Breast epithelium (tissue), 4 donors: ENCODE data around the gene NAGA. TPM values are rescaled to one million over a fixed set of nuclear protein-coding genes. Genes with fewer than 3 reads are reported as not detected.

Source experiments
- DNase-seq, 2 donors: peaks; one replicate each; pipeline ENCODE4 v3.0.0-alpha.2; 2019; ENCODE audit warnings: low spot score in 2 of 2
- H3K27ac ChIP-seq, 2 donors: fragments of 200-600 bp; sonication (generic) in 1 of 2; one replicate each; pipeline ENCODE4 v1.5.1; 2016 to 2019; ENCODE audit warnings: mild to moderate bottlenecking in 1 of 2
- H3K27me3 ChIP-seq, 2 donors: fragments of 200-600 bp; sonication (generic) in 1 of 2; one replicate each; pipeline versions ENCODE4 v1.5.1 to v1.6.0; 2017 to 2019; ENCODE audit warnings: control low read depth in 1 of 2, mild to moderate bottlenecking in 1 of 2
- H3K36me3 ChIP-seq: fragments of 200-600 bp; one replicate; pipeline ENCODE4 v1.5.1; 2019
- H3K4me1 ChIP-seq, 2 donors: fragments of 200-600 bp; sonication (generic); one replicate each; pipeline ENCODE4 v1.5.1; 2016 to 2019; ENCODE audit warnings: control low read depth in 1 of 2
- H3K4me3 ChIP-seq, 3 donors: fragments of 200-600 bp; sonication (generic); 1 replicate in 2 of 3; 2 replicates in 1 of 3; pipeline ENCODE4 v1.5.1; 2016 to 2019; ENCODE audit warnings: mild to moderate bottlenecking in 3 of 3, moderate library complexity in 2 of 3
- H3K9me3 ChIP-seq, 2 donors: fragments of 200-600 bp; sonication (generic) in 1 of 2; one replicate each; pipeline ENCODE4 v1.5.1; 2016 to 2019; ENCODE audit warnings: control low read depth in 1 of 2
- POLR2A ChIP-seq: fragments of 450-650 bp; IDR thresholded peaks from one replicate; pipeline ENCODE4 v1.6.1; 2016; ENCODE audit warnings: antibody characterized with exemption, mild to moderate bottlenecking, moderate library complexity
- POLR2AphosphoS5 ChIP-seq, 3 donors: sonication (generic); formaldehyde crosslinking; IDR thresholded peaks; one replicate each; pipeline ENCODE4 v1.6.1; 2017; ENCODE audit warnings: antibody characterized with exemption in 3 of 3
- intact Hi-C: fragments of 100-400 bp; cut with DNase I; formaldehyde crosslinking; loops from one replicate; pipeline ENCODE4 v1.15.1; 2023; ENCODE audit warnings: low total_unique reads
- total RNA-seq, 3 donors: library from RNA; depleted of rRNA; stranded (reverse); fragments of >200 nt; gene quantifications; one replicate each; pipeline ENCODE4 v1.1.0, GENCODE V29; 2016
- TF ChIP-seq, protein P1 (sequence below), 3 donors: fragments of 450-650 bp; IDR thresholded peaks; one replicate each; pipeline ENCODE4 v1.5.1; 2016 to 2017; ENCODE audit warnings: antibody characterized with exemption in 3 of 3, mild to moderate bottlenecking in 3 of 3, moderate library complexity in 3 of 3

The NAGA gene
- total RNA-seq, 3 donors from 2014 or later, result 22.9 to 38.9 (median 27.2) TPM

DNA sequence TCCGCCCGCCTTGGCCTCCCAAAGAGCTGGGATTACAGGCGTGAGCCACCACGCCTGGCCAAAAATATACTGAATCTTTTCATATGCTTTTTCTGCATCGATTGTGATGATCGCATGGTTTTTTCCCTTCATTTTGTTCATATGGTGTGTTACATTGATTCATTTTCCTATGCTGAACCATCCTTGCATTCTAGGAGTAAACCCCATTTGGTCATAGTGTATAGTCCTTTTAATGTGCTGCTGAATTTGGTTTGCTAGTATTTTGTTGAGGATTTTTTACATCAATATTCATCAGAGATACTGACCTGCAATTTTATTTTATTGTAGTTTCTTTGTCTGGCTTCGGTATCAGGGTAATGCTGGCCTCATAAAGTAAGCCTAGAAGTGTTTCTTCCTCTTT is 59.8 kb downstream of the NAGA start:
- Histone ChIP-seq H3K27ac (no peak overlapping the region), H3K27me3 (no peaks in the 10 kb centered on the region), H3K4me1 (no peaks in the 10 kb centered on the region), H3K9me3 (peaks cover 21 to 24% of the 10 kb centered on the region in 2 donors), H3K4me3 (no peak overlapping the region), H3K36me3 (no peaks in the 10 kb centered on the region)
- TF ChIP-seq POLR2AphosphoS5 (IDR thresholded peaks at IDR 0.05), result no peak
- TF ChIP-seq POLR2A, result no peak
- TF ChIP-seq, protein P1, sequence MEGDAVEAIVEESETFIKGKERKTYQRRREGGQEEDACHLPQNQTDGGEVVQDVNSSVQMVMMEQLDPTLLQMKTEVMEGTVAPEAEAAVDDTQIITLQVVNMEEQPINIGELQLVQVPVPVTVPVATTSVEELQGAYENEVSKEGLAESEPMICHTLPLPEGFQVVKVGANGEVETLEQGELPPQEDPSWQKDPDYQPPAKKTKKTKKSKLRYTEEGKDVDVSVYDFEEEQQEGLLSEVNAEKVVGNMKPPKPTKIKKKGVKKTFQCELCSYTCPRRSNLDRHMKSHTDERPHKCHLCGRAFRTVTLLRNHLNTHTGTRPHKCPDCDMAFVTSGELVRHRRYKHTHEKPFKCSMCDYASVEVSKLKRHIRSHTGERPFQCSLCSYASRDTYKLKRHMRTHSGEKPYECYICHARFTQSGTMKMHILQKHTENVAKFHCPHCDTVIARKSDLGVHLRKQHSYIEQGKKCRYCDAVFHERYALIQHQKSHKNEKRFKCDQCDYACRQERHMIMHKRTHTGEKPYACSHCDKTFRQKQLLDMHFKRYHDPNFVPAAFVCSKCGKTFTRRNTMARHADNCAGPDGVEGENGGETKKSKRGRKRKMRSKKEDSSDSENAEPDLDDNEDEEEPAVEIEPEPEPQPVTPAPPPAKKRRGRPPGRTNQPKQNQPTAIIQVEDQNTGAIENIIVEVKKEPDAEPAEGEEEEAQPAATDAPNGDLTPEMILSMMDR (IDR thresholded peaks at IDR 0.05), result no peak
- no peak for DNase-seq
- intact Hi-C loops, result no loop called here

Other genes starting within 250 kb of the NAGA start
- gene SREBF2, start 237.7 kb downstream of the NAGA start, total RNA-seq, result 10 to 100 TPM; 20.8 to 33.5 (median 32.1) TPM
- gene SHISA8, start 155.7 kb downstream of the NAGA start, total RNA-seq, result not detected
- under 1 TPM; under 0.01 to 0.33 (median 0.15) TPM for gene TNFRSF13C, start 144.0 kb downstream of the NAGA start, total RNA-seq
- 1 to 10 TPM; 1.5 to 2.9 (median 1.9) TPM for gene CENPM, start 123.7 kb downstream of the NAGA start, total RNA-seq
- 1 to 10 TPM in 2 of 3 donors, under 1 TPM in 1; 0.16 to 2.2 (median 1.6) TPM for gene SEPTIN3, start 101.4 kb downstream of the NAGA start, total RNA-seq
- gene WBP2NL, start 72.0 kb downstream of the NAGA start, total RNA-seq, result 10 to 100 TPM in 1 of 3 donors, 1 to 10 TPM in 1, under 1 TPM in 1; 0.96 to 12.3 (median 2.0) TPM
- gene PHETA2, start 3.4 kb upstream of the NAGA start, total RNA-seq, result 10 to 100 TPM; 11.5 to 18.0 (median 11.6) TPM
- gene SMDT1, start 8.9 kb upstream of the NAGA start, total RNA-seq, result 10 to 100 TPM; 13.9 to 19.7 (median 16.2) TPM
- 10 to 100 TPM; 37.3 to 61.1 (median 45.2) TPM for gene NDUFA6, start 20.0 kb upstream of the NAGA start, total RNA-seq
- gene CYP2D6, start 60.0 kb upstream of the NAGA start, total RNA-seq, result 1 to 10 TPM in 1 of 3 donors, under 1 TPM in 2; 0.16 to 2.0 (median 0.73) TPM
- gene TCF20, start 199.8 kb upstream of the NAGA start, total RNA-seq, result 10 to 100 TPM; 24.2 to 43.3 (median 36.1) TPM